HG03095 (cell line): ENCODE measurements around the gene CEBPE.

Source experiments
- ATAC-seq: cut with Tn5 transposase; IDR thresholded peaks from one replicate; pipeline ENCODE4 v1.9.1; 2021; ENCODE audit warnings: moderate library complexity; ENCODE audit not compliant: unreplicated experiment

The CEBPE gene

DNA sequence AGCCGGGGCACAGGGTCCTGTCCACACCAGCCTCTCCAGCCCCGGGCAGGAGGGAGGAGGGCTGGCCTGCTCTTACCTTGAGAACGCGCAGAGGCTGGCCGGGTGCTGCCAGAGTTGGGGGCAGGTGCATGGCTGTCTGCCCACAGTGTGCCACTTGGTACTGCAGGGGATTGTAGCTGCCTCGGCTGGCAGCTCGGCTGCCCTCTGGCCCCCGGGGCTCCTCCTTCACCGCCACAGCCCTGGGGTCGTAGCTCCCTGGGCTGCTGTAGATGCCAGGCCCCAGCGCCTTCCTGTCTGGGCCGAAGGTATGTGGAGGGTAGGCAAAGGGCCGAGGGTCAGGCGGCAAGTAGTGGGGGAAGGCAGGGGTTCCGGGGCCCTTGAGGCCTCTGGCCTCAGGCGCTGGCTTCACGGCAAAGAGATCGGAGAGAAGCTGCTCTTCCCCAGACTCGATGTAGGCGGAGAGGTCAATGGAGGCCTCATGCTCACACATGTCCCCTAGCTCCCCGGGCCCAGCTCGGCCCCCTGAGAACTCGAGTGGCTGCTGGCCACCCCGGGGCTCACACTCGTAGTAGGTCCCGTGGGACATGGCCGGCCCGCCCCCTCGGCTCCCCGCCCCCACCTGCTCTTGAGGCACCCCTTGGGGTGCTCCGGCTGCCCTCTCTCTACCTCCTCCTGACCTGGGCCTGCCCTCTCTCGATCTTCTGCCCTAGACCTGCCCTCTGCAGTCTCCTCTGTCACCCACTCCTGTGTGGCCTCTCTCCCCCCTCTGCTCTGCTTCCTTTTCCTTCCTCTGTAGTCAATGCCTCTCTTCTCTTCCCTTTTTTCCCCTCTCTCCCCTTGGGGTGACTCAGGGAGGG is at the start of gene CEBPE:
CEBPE (minus strand) TSS at position 750 of the 857 bp plus-strand sequence; CDS start at position 586, 164 bp downstream.
- no peak for ATAC-seq

DNA sequence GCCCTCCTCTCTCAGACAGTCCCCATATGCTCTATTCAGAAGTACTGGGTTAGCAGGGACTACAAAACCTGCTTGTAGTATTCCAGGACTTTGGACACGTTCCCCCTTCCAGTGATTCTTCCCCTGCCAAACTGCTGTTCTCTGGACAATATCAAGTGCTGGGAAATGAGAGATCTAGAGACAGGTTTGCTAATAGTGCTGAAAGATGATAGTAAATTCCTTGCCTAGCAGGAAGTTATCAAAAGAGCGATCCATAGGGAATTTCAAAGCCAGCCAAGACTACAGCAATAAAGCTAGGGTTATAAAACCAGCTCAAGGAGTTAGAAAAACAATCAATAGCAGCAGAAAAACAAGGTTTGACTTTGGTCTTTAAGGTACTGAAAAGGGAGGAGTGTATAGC is 49.2 kb upstream of the CEBPE start:
- no peak for ATAC-seq

DNA sequence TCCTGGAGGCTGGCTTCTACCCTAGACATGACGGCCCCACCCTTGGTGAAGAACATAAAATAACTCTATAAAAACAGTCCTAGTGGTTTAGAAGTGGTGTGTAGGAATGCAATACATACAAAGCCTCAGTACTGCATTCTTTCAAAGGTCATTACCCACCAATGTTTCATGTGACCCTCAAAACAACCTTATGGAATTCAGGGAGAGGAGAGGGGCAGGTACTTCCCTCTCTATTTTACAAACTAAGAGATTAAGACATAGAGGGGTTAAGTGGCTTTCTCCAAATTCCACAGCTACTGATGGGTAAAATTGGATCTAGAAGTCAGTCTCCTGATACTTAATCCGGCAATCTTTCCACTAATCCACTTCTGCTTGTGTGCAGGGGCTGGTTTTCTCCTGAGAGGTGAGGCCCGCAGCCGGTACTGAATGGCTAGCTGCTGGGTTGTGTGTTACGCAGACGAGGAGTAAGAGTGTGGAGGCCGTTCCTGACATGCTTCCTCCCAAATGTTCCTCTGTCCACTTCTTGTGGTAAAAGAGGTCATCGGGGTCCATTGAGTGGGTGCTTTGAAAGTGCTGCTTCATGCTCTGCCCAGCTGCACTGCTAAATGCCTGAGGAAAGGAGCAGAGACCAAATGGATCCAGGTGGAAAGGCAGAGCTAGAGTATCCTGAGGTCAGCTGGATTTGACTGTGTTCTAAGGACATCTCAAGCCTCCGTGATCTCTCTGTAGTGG is 48.2 kb upstream of the CEBPE start:
- no peak for ATAC-seq

DNA sequence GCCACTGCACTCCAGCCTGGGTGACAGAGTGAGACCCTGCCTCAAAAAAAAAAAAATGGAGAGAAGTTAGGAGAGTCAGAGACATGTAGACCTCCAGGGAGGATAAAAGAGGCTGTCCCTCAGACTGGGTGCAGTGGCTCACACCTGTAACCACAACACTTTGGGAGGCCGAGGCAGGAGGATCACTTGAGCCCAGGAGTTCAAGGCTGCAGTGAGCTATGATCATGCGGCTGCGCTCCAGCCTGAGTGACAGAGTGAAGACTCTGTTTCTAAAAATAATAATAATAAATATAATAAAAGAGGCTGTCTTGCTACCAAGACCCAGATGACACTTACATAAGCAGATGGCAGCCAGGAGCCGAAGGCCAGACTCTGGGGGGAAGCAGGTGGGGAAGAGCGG is 45.9 kb upstream of the CEBPE start:
- ATAC-seq, result no peak

DNA sequence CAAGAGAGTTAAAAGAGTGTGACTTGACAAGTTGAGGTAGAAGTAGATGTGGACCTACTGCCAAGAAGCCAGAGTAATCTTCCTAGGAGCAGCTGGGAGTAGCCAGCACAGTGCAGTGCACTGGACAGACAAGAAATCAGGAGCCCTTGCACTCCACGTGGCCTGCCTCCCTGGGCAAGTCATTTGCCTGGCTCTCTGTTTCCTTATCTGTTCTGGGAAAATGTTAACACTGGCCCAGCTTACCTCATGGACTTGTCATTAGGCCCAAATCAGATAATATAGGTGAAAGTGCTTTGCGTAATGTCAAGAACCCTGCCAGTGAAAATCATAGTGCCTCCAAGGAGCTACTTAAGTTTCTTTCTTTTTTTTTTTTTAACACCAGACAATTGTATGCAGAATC is 45.2 kb upstream of the CEBPE start:
- no peak for ATAC-seq

DNA sequence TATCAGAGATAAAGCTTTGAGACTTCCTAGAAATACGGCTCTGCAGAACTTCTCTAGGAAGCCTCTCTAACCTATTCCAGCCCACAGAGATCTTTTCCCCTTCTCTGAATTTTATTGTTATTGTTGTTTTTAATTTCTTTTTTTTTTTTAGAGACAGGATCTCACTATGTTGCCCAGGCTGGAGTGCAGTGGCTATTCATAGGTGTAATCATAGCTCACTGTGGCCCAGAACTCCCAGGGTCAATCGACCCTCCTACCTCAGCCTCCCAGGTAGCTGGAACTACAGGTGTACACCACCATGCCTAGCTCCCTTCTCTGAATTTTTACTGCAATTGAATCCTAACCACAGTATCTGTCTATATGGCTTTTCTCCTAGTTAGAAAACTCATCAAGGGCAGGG is 44.8 kb upstream of the CEBPE start:
- no peak for ATAC-seq

DNA sequence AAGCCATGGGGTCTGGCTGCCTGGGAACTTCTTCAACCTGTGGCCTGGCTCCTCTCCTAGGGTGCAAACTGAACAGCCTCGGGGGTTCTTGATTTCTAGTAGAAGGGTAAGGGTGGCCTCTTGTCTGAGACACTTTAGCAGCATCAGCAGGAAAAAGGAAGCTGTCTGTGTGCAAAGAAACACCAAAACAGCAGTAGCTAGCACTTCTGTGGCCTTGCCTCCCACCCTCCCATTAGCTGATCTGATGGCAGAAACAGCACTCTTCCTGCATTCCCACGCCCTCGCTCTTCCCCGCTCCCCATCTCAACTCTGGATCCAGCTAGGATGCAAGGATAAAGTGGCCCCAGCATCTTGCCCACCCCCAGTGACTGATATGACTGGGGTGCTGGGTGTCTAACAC is 43.7 kb upstream of the CEBPE start:
- ATAC-seq, result no peak

DNA sequence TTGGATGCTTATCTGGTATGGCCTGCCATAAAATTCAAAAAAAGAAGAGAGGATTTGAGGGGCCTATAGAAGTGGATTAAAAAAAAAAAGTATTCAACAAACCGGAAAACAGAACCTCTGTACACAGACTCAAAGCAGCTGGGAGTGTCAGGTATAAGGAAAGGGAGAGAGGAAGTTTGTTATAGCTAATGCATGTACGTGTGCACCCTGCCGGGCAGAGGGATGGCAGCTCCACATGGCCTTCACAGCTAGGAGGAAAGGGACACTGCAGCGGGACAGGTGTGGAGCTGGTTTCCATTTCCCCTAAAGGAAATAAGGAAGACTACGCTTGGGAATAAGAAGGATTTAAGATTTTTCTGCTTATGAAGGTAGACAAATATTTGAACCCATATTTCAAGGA is 43.0 kb upstream of the CEBPE start:
- ATAC-seq, result no peak

DNA sequence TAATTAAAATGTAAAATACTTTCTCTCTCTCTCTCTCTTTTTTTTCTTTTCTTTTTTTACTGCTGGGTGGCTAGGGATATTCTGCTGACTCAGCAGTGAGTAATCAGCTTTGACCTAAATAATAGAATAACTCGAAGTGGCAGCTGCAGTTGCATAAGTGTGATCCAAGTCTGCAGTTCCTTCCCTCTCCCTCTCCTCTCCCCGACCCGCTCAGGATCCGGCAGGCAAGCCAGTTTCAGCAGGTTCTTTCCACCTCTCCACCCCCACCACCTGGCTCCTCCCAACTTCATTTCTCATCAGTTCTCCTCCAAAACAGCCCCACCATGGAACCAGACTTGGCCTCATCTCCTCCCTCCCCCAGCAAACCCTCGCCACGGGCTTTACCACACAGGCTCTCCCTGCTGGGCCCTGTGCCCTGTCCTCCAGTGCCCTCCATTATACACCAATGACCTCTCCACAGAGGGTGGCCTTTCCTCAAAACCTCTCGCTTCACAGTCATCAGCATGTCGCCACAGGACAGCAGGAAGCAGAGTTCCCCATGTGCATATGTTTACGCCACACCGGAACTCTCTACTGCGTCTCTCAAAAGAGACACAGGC is 42.0 kb upstream of the CEBPE start:
- ATAC-seq, result no peak

DNA sequence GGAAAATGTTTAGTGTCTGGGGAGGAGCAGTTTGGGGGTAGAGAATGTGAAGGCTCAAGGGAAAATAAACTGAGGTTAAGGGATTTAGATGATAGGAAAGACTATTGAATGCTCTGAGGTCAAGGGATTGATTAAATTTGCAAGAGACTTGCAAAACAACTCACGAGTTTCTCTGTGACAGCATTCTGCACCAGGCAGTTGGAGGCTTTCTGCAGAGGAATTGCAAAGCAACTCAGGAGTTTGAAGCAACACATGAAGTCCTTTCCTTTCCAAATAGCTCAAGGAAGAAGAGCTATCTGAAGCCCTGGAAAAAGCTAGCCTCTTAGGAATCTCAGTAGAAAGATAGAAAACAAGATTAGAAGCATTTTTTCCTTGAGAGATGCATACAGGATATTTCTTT is 40.5 kb upstream of the CEBPE start:
- no peak for ATAC-seq

DNA sequence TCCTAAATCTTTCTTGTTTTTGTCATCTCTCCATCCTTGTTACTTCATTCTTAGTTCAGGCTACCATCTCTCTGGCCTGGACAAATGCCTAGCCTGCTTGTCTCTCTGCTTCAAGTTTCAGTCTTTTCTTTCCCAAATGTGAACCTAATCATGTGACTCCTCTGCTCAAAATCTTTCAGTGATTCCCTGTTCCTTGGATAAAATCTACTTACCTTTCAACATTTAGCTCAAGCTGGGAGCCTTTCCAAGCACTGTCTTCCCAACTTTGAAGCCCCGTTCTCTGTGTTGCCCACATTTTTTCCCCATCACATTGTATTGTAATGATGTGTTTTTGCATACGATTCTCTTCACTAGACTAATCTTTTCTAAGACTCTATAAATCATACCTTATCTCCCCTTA is 39.7 kb upstream of the CEBPE start:
- no peak for ATAC-seq

DNA sequence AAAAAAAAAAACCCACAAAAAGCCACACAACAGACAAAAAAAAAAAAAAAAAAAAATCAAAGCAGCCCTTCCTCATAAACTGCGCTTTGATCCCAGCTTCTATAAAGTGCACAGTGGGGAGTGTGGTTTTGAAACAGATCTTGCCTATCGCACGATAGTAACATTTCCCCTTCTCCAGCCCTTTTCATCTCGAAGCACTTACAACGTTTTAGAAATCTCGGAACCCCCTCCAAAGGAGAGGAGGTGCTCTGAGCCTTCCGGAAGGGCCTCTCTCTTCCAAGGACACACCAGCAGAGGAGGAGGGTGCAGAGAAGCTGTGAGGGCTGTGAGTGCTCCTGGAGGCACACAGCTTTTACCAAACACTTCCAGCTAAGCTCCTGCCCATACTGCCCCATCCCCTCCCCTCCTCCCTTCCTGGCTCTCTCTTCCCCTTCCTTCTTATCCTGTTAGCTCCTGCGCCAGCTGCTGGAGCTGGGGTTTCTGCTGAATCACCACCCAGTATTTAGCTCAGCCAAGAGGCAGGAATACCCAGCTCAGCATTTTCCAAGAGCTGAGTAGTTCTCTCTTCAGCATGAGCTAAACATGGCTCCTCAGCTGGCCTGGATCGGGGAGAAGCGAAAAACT is 36.0 kb upstream of the CEBPE start:
- no peak for ATAC-seq

DNA sequence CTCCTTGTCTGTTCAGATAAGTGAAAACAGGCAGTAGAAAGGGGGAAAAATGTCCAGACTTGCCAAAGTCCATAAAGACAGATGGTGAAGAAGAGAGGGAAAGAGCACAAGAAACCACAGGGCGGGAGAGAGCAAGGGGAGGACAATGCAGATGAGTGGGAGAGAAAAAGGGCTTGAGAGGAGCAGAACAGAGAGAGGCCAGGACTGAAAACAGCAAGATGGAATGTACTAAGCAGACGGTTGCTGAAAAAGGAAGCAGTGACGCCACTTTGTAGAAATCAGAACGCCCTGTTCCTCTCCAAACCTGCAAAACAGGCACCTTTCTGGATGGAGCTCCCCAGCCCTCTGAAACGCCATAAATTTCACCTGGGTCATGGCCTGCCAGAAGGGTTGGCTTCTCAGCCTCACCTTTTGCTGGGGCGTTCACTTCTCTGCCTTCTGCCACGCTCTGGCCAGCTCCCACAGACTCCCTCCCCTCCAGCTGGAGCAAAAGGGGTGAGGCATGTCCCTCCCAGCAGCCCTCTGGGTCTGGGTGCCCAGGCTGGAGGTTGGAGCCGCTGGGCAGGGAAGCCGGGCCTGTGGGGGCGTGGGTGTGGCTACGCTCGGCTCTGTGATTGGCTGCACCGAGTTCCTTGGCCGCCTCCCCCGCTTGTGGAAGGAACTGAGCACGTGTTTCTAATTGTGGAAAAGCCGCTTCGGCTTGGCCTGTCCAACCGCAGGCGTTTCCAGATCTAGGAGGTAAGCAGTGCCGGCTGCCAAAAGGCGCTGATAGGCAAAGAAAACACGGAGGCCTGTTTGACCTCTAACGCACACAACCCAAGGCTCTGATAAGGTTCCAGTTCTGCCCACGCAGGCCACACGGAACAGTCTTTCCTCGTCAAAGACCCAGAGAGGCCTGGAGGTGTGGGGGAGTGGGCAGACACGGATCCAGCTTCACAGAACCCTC is 35.1 kb upstream of the CEBPE start:
- ATAC-seq, result no peak

DNA sequence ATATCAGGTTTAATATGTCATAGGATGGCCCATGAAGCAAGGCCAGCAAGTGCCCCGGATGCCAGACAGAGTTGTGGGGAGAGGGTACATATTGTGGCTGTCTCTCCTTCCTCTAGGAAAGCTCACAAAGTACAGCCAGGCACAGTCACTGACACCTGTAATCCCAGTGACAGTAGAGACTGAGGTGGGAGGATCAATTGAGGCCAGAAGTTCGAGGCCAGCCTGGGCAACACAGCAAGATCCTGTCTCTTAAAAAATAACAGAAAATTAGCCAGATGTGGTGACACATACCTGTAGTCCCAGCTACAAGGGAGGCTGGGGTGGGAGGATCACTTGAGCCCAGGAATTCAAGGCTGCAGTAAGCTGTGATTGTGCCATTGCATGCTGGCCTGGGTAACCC is 32.3 kb upstream of the CEBPE start:
- ATAC-seq, result no peak

DNA sequence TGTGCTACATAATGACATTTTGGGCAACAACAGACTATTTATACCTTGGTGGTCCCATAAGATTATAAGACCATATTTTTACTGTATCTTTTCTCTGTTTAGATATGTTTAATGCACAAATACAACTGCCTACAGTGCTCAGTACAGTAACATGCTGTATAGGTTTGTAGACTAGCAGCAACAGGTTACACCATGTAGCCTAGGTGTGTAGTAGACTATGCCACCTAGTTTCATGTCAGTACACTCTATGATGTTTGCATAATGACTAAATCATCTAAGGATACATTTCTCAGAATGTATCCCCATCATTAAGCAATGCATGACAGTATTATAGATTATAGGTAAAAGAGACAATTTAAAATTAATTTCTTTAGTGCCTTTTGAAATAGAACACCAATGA is 30.7 kb upstream of the CEBPE start:
- ATAC-seq, result no peak

DNA sequence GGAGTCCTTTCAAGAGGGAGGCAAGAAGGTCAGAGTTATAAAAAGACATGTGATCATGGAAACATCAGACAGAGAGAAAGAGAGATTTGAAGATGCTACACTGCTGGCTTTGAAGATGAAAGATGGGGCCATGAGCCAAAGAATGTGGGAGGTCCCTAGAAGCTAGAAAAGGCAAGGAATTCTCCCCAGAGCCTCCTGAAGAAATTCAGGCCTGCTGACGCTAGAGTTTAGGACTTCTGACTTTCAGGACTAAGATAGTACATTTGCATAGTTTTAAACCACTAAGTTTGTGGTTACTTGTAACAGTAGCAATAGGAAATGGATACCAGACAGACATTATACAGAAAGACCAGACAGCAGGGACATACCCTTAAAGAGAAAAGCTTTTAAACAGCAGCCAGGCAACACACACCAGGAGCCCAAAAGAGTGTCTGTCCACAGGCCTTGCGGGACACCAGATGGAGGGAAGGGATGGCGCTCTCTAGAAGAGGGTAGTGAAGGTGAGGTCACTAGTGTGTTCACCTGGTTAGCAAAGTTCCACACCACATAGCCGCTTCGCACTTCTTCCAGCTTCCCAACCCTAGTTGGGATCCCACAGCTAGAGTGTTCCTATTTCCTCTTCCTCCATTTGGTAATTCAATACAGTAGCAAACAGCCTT is 29.7 kb upstream of the CEBPE start:
- no peak for ATAC-seq

DNA sequence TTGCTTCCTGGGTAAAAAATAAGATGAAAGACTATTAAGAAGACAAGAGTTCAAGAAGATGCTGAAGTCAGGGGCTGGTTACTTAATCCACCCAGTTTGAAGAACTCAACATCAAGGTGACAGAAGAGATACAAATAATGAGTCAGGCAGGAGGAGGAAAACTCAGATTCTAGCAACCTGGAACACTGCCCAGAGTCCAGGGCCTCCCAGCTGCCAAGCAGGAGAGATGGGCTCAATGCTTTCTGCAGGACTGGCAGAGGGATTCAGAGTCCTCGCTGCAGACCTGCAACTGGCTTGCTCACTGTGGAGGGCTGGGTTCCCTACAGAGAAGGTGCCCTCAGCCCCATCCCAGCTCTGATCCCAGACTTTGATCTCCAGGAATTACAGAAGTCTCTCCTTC is 28.6 kb upstream of the CEBPE start:
- ATAC-seq, result no peak

DNA sequence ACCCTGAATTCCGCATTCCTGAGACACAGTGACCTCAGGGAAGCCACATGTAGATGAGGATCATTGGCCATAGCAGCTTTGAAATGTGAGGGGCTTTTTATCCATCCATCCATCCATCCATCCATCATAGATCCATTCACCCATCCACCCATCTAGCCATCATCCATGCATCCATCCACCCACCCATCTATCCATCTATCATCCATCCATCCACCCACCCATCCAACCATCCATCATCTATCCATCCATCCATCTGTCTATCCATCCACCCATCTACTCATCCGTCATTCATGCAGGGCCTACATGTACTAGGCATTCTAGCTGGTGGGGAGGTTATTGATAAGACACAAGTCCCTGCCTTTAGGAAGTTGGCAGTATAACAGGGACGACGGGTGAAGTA is 27.9 kb upstream of the CEBPE start:
- no peak for ATAC-seq

DNA sequence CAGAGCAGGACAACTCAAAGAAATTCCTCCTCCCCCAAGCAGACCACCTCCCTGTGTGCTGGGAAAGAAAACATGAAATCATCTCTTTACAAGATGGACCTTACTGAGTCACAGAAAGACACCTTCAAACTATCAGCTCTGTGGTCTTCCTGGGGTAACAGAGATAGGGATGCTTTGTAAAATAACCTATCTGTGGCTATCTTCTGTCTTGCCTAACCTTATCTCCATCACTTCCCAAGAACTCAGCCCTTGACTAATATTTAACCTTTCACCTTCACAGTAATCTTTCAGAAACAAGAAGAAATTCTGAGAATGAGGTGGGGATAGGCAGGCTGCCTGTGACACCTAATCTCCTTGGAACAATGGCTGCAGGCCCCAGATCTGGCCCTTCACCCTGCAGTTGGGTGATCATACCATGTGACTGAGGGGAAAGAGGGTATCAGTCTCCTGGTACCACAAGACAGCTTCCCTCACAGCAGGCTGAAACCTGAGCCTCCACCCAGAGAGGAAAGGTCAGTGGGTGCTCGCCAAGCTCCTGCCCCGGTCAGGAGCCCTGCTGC is 27.4 kb upstream of the CEBPE start:
- no peak for ATAC-seq
